ENCODE measurements around the gene ATP9B. TPM values are rescaled to one million over a fixed set of nuclear protein-coding genes. Genes with fewer than 3 reads are reported as not detected.

Gene ATP9B
- total RNA-seq, 1 experiment from 2014 or later: 17.8 TPM

DNA sequence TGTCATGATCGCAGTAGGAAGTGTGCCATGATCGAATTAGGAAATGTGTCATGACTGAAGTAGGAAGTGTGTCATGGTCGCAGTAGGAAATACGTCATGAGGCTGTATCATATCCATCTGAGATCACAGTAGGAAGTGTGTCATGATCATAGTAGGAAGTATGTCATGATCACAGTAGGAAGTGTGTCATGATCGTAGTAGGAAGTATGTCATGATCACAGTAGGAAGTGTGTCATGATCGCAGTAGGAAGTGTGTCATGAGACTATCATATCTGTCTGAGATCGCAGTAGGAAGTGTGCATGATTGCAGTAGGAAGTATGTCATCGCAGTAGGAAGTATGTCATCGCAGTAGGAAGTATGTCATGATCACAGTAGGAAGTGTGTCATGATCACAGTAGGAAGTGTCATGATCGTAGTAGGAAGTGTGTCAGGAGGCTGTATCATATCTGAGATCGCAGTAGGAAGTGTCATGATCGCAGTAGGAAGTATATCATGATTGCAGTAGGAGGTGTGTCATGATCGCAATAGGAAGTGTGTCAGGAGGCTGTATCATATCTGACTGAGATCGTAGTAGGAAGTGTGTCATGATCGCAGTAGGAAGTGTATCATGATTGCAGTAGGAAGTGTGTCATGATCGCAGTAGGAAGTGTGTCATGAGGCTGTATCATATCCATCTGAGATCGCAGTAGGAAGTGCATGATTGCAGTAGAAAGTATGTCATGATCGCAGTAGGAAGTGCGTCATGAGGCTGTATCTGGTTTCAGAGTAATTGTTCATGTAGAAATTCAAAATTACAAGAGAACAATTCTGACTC lies 270.1 kb downstream of the ATP9B start:
- Histone ChIP-seq H3K27ac (ENCODE audit: low read depth, low read length) (no peak overlapping the region), H3K4me1 (ENCODE audit: control insufficient read depth in 1 of 2, insufficient read depth in 2 of 2, low read length in 2 of 2) (no peaks in the 10 kb centered on the region), H3K79me2 (ENCODE audit: insufficient read depth, low read length) (no peaks in the 10 kb centered on the region), H3K4me3 (replicated peaks in 1 of 2; ENCODE audit: low read depth in 1 of 2, low read length in 2 of 2) (no peak overlapping the region), H2AFZ (ENCODE audit: low read depth, low read length, poor library complexity, severe bottlenecking) (no peak overlapping the region), H3K36me3 (ENCODE audit: control insufficient read depth in 1 of 2, insufficient read depth in 2 of 2, low read length in 2 of 2) (no peaks in the 10 kb centered on the region; a peak in 1 of 4 replicates), H3K9me3 (ENCODE audit: control insufficient read depth in 1 of 2, insufficient read depth in 1 of 2, low read depth in 1 of 2, low read length in 2 of 2) (no peaks in the 10 kb centered on the region), H4K20me1 (ENCODE audit: insufficient read depth) (no peaks in the 10 kb centered on the region), H3K27me3 (ENCODE audit: insufficient read depth, low read length) (no peaks in the 10 kb centered on the region), H3K9me2 (ENCODE audit: insufficient read depth) (no peaks in the 10 kb centered on the region), H3K9ac (ENCODE audit: low read length) (no peak overlapping the region), H3K4me2 (ENCODE audit: low read length) (no peak overlapping the region)
- no TSS peak for BruUV-seq (replicated peaks)
- ChIA-PET RAD21 (ENCODE audit: low non-redundant PET in 1 of 2, low total read pairs in 2 of 2, uncharacterized antibody in 2 of 2, unreplicated experiment in 2 of 2) (no interaction called here), POLR2A (no interaction called here), CTCF (no interaction called here)
- ATAC-seq (no peak), DNase-seq (ENCODE audit: low read depth, low spot score) (no peak)
- intact Hi-C loops (cut with micrococcal nuclease): no loop called here
- TF ChIP-seq, protein P1, sequence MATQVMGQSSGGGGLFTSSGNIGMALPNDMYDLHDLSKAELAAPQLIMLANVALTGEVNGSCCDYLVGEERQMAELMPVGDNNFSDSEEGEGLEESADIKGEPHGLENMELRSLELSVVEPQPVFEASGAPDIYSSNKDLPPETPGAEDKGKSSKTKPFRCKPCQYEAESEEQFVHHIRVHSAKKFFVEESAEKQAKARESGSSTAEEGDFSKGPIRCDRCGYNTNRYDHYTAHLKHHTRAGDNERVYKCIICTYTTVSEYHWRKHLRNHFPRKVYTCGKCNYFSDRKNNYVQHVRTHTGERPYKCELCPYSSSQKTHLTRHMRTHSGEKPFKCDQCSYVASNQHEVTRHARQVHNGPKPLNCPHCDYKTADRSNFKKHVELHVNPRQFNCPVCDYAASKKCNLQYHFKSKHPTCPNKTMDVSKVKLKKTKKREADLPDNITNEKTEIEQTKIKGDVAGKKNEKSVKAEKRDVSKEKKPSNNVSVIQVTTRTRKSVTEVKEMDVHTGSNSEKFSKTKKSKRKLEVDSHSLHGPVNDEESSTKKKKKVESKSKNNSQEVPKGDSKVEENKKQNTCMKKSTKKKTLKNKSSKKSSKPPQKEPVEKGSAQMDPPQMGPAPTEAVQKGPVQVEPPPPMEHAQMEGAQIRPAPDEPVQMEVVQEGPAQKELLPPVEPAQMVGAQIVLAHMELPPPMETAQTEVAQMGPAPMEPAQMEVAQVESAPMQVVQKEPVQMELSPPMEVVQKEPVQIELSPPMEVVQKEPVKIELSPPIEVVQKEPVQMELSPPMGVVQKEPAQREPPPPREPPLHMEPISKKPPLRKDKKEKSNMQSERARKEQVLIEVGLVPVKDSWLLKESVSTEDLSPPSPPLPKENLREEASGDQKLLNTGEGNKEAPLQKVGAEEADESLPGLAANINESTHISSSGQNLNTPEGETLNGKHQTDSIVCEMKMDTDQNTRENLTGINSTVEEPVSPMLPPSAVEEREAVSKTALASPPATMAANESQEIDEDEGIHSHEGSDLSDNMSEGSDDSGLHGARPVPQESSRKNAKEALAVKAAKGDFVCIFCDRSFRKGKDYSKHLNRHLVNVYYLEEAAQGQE (IDR thresholded peaks at IDR 0.05; ENCODE audit: low read depth): no peak
- TF ChIP-seq, protein P2, sequence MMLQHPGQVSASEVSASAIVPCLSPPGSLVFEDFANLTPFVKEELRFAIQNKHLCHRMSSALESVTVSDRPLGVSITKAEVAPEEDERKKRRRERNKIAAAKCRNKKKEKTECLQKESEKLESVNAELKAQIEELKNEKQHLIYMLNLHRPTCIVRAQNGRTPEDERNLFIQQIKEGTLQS (IDR thresholded peaks at IDR 0.05): no peak
- TF ChIP-seq SRF (IDR thresholded peaks at IDR 0.05; ENCODE audit: low read depth) (no peak), ZNF274 (IDR thresholded peaks at IDR 0.05; ENCODE audit: low read depth, low read length) (no peak), YY1 (IDR thresholded peaks at IDR 0.05; ENCODE audit: extremely low read depth, insufficient replicate concordance, low read depth, low read length) (no peak), ZFX (IDR thresholded peaks at IDR 0.05) (no peak), CBX3 (IDR thresholded peaks at IDR 0.05; ENCODE audit: low read depth) (no peak), FOSL1 (IDR thresholded peaks at IDR 0.05; ENCODE audit: low read depth) (no peak), ELF1 (IDR thresholded peaks at IDR 0.05; ENCODE audit: borderline replicate concordance, low read depth) (no peak)
- TF ChIP-seq, protein P3, sequence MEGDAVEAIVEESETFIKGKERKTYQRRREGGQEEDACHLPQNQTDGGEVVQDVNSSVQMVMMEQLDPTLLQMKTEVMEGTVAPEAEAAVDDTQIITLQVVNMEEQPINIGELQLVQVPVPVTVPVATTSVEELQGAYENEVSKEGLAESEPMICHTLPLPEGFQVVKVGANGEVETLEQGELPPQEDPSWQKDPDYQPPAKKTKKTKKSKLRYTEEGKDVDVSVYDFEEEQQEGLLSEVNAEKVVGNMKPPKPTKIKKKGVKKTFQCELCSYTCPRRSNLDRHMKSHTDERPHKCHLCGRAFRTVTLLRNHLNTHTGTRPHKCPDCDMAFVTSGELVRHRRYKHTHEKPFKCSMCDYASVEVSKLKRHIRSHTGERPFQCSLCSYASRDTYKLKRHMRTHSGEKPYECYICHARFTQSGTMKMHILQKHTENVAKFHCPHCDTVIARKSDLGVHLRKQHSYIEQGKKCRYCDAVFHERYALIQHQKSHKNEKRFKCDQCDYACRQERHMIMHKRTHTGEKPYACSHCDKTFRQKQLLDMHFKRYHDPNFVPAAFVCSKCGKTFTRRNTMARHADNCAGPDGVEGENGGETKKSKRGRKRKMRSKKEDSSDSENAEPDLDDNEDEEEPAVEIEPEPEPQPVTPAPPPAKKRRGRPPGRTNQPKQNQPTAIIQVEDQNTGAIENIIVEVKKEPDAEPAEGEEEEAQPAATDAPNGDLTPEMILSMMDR (IDR thresholded peaks at IDR 0.05 in 2 of 3, conservative IDR thresholded peaks at IDR 0.05 in 1 of 3; ENCODE audit: borderline replicate concordance in 1 of 3, insufficient read depth in 1 of 3, low read depth in 2 of 3, low read length in 2 of 3): no peak

Measured in HCT116 (cell line).